HPDE6-E6E7 (cell line): ENCODE measurements around the gene IFIT2.
"Not testable (repeated sequence)": the region's sequence is repeated elsewhere in the genome, so short reads cannot be mapped to it uniquely, and the experiment has no call there.

Experiments
- DNase-seq: peaks from one replicate; pipeline ENCODE4 v3.0.0; 2011; ENCODE audit warnings: missing footprints; ENCODE audit errors: extremely low spot score

IFIT2 gene

DNA sequence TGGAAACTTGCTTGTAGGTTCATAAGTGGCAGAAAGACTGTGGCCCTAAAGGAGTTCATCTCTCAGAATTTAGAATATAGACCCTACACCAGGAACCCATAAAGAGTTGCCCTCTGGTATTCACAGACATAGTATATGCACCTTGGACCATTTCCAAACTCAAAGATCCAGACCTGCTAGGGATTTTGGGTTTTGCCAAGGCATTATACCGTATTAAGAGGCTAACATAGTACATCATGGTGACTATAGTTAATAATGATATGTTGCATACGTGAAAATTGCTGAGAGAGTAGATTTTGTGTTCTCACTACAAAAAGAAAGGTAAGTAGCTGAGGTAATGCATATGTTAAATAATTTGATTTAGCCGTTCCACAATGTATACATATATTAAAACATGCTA is 39.8 kb downstream of the IFIT2 start:
- DNase-seq, result no peak

DNA sequence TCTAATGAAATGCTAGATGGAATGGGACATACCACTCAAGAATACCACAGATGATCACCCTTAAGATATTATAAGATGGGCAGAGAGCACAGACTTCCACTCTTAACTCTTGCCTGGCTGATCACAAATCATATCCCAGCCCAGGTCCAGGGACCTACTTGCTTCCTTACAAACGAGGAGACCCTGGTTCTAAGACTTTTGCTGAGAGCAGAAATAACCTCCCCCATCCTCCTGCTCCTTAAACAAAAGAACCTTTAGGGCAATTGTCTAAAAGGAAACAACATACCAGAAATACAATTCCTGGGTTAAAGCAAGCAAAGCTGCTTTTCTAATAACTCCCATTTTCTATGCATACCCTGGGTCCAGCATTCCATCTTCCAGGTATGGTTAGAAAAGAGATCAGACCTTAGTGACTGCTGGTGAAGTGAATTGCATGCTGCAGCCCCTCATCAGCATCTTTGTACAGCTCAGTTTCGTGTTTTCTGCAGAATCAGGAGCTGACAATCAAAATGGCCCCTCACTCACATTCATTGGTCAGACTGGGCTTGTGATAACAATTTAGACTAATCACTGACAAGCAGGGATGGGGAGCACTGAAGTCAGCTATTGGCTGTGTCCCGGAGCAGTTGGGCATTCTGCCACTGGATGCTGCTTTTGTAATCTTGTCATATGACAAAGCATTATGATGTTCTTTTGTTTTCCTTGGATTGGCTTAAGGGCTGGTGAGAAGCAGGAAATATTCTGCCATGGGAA is 40.5 kb downstream of the IFIT2 start:
- peak; percentile 61 for DNase-seq

DNA sequence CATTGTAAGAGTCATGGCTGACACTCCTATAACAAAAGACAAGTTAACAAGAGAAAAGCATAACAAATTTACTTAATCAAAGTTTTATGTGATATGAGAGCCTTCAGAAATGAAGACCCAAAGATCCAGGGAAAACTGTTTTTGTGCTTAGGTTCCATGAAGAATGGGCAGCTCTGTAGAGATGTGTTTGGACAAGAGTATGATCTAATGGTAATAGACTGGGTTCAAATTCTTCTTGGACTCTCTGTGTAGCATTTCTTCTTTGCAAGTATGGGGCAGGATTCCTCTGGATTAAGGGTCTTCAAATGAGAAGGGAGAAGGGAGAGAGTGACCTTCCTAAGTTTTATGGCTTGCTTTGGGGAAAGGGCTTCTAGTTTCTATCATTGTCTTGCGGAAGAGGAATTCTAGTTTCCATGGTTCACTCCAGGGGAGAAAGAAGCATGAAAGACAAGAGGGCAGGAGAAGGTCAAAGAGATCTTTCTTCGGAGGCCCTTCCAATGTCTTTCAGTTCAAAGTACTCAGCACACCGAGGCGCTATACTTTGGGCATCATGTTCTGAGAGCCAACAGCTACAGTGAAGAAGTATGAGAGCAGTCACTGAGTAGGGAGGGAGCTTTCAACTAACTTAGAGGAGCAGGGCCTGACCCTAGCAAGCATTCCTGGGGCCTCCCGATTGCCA is 41.4 kb downstream of the IFIT2 start:
- no peak for DNase-seq

DNA sequence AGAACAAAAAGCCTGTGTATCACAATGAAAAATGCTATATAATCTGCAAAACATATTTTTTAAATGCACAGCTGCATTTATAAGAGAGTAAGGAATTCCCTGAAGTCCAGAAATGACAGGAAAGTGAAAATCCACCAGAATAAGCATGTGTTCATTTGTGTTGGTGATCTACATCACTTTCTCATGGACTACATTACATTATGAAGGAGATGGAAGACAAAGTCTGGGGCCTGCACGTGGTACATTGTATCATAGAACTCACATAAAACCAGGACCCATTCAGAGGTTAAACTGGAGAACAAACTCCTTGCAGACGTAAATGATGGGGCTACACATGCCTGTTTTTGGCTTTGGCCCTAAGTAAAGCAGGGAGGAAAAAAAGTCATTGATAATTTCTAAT is 42.3 kb downstream of the IFIT2 start:
- DNase-seq, result no peak

DNA sequence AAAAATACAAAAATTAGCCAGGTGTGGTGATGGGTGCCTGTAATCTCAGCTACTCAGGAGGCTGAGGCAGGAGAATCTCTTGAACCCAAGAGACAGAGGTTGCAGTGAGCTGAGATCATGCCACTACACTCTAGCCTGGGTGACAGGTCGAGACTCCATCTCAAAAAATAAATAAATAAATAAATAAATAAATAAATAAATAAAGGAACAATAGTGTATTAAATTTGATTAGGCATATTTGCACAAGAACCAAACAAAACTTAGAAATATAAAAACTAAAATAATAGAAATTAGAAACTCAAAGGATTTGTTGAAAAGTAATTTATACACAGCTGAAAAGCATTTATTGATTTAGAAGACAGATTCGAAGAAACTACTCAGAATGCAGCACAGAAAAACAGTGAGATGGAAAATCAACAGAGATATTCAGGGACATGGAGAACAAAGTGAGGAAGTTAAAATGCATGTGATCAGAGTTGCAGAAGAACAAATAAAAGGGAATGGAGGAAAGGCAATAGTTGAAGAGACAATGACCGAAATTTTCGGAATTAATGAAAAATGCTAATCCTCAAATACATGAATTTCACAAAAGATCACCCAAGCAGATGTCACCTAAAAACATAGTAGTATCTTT is 43.6 kb downstream of the IFIT2 start:
- no peak for DNase-seq

DNA sequence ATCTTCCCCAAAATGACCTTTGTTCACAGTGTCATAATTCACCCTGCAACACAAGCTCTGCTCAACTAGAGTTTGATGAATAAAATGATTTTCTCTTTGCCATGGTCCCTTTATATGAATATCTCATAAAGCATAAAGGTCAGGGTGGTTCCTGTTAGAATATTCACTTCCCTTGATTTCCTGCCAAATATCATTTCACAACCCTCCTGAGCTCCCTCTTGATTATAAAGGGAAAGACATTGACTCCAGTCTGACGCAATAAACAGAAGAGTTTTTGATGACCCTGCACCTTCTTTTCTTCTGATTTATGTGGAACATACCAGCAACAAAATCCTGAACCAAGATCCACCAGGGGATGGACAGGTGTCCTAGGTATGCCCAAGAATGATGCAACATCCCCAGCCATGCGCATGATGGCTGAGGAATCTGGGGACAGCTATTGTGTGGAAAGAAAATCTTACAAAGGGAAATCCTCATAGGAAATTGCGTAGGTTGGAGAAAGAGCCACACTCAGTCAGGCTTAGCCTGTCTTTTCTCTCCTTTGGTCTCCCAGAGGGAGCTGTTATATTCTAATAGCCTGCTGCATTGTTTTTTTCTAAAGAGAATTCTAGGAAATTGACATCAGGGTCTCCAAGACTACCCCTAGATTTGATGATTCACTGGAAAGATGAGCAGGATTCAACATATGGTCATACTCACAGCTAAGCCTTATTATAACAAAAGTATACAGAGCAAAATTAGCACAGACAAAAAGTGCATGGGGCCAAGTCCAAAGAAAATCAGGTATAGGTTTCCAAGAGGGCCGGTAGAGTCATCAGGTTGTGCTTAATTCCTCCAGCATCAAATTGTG is 44.8 kb downstream of the IFIT2 start:
- no peak for DNase-seq

DNA sequence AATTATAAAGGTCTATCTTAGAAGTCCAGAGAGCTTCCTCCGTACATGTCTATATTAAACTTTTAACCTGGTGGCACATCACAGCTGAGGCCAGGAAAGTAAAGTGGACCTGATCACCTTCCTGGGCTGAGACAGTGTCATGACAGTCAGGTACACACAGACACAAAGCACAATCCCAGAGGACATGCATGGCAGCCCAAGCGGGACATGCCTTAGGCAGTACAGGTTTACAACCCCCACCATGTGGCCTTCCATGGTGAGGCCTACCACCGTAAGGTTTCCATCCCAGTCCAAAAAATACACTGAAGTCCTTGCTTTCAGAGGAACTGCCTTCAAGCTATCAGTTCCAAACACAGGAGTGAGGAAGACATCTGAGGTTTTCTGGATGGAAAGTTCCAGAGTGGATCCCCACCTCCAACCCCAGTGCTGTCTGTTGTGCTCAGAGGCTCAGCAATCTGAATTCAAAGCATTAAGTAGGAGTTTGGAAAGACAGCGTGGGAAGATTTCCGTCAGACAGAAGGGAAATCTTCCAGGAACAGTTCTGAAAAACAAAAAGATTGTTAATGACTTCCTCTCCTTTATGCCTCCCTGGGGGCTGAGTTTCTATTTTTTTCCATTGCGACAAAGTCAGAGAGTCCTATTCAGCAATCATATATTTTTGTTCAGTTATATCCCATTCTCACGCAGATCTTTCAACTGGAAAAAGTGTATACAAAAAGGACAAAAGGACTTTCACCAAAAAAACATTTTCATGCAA is 46.0 kb downstream of the IFIT2 start:
- no peak for DNase-seq

DNA sequence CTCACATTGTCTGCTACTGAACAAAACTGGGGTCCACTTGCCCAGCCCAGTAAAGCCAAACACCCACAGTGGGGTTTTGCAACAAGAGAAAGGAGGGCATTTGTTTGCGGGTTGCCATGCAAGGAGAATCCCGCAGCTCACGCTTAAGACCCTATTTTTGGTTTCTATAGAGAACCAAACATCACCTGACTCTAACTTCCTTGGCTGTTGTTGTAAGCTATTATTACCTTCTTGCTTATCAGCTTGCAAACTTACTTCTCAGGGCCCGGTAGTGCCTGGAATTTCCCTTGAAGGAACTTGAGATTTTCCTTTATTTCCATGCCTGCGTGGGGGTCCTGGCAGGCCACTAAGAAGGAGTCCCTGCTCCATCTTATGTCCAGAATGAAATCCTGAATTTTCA is 46.6 kb downstream of the IFIT2 start:
- no peak for DNase-seq

- DNase-seq, result no peak
Measured at GRCh38 chr10:89348975-89349374, 47.1 kb downstream of the IFIT2 start.

GRCh38 chr10:89350631-89351315 is 48.9 kb downstream of the IFIT2 start:
- DNase-seq, result not testable (repeated sequence)

DNA sequence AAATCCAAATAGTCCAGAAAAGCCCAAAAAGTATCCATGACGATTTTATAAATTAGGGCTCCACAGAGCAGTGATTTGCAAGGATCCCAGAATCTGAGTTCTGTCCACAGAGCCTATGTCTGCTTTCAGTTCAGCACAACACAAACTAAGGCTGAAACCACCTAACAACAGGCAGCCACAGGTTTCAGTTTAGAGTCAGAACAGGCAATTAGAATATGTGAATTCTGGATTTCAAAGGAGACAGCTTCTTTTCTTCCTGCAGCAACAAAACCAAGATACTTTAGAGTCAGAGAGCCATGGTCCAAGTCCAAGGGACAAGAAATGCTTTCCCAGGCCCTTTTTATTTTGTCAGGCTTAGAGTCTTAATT is 49.5 kb downstream of the IFIT2 start:
- no peak for DNase-seq

GRCh38 chr10:89351780-89352597 is 50.1 kb downstream of the IFIT2 start:
- peak; percentile 68 for DNase-seq

GRCh38 chr10:89352802-89353201 is 51.0 kb downstream of the IFIT2 start:
- DNase-seq, result no peak

- DNase-seq, result no peak
Measured at GRCh38 chr10:89355394-89355931, 53.6 kb downstream of the IFIT2 start.

DNA sequence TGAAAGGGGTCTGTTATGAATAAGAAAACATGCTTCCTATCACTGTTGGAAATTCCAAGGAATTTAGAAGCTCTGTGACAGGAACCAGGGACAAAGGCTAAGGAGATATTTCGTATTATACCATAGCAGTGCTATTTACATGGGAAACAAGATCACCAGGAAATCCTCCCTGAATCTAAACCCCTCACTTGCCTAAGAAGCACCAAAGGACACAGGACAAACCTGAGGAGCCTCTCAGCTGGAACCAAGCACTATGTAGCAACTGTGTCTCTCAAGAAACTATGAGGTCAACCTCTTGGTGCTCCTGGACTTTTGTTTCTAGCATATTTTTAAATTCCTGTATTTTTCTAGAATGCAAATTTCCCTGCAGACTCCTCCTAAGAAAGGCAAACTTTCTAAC is 55.2 kb downstream of the IFIT2 start:
- DNase-seq, result no peak

DNA sequence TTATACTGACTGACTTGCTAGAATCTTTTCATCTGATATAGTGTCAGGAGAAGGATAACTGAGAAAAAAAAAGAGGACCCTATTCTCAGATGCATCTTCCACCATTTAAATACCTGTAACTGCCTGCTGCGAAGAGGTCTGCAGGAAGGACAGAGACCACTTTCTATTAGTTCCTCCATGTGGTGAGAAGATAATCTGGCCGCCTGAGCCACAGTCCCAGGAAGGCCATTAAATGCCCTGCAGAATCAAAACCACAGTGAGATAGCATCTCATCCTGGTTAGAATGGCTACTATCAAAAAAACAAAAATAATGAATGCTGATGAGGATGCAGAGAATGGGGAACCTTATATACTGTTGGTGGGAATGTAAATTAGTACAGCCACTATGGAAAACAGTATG is 56.1 kb downstream of the IFIT2 start:
- DNase-seq, result no peak
